Measurements from ENCODE around the gene ZNF536.
"Not testable (repeated sequence)": the region's sequence is repeated elsewhere in the genome, so short reads cannot be mapped to it uniquely, and the experiment has no call there.

The ZNF536 gene

GRCh38 chr19:30417166-30417565 is 45.0 kb downstream of the ZNF536 start:
- DNase-seq (ENCODE audit: low read depth in 2 of 2), result not testable (repeated sequence)

DNA sequence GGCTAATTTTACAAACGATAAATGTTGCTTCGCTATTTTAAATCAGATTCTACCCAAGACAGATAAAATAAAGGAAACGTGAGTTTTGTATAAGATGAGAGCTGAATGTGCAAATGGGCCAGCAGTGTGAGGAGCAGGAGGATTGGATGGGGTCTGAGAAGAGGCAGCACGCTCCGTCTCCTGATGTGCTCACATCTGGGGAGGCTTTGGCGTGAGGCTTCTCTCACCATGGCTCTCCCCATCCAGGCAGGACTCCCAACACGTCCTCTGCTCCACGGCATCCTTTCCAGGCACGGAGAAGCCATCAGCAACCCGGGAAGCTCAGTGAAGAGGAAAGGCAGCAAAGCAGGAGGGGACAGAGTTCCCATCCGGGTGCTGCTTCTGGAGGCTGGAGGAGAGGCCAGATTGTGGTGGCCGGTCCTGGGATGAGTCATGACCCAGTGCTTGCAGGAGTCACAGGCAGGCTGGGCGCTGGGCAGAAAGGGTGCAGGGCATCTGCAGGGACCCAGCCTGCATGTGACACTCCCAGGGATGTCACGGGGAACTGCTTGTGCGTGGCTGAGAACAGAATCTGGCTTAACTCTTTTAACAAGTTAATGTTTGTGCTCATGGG is 47.5 kb downstream of the ZNF536 start:
- DNase-seq (ENCODE audit: low read depth in 2 of 2), result no peak

- no peak for DNase-seq (ENCODE audit: low read depth in 2 of 2)
Observed at GRCh38 chr19:30420316-30420715, 48.1 kb downstream of the ZNF536 start.

- DNase-seq (ENCODE audit: low read depth in 2 of 2), result no peak
Observed at GRCh38 chr19:30420881-30421280, 48.7 kb downstream of the ZNF536 start.

- no peak for DNase-seq (ENCODE audit: low read depth in 2 of 2)
Observed at GRCh38 chr19:30421571-30421970, 49.4 kb downstream of the ZNF536 start.

- no peak for DNase-seq (ENCODE audit: low read depth in 2 of 2)
Observed at GRCh38 chr19:30423481-30423880, 51.3 kb downstream of the ZNF536 start.

DNA sequence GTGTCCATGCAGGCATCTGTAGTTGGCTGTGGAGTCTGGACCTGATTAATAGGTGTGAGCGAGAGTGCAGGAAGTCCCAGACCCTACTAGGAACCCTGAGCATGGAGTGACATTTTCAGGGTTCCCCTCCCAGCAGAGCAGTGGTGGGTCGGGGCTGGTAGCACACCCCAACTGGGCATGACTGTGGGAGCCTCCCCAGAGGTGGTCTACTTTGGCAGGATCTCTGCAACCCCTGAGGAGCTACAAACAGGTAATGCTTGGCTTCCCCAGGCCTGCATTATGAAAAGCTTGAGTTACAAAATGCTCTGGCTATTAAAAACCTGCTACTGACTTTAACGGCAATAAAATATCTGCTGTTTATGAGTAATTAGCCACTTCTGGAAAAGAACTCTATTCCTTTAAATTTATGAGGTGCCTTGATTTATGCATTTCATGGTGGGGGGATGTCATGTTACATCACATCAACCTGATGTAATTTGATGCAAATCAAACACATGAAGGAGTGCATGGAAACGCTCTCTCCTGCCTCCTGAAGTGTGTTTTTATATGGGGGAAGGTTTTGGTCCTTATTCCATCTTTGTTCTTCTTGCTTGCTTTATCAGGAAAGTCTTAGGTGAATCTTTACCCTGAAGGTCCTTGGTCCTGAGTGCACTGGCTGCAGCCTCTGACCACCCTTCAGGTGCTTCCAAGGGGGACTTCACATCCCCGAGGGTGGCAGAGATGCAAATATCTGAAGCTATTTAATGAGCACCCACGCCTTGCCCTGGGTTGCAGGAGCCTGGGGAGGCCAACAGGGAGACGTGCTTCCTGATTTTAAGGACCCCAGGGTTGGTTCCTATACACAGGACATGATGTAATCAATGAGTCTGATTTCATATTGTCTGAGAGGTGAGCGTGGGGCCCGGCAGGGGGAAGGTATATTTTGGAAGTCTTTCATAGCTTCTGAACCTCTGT is 54.0 kb downstream of the ZNF536 start:
- no peak for DNase-seq (ENCODE audit: low read depth in 2 of 2)

DNA sequence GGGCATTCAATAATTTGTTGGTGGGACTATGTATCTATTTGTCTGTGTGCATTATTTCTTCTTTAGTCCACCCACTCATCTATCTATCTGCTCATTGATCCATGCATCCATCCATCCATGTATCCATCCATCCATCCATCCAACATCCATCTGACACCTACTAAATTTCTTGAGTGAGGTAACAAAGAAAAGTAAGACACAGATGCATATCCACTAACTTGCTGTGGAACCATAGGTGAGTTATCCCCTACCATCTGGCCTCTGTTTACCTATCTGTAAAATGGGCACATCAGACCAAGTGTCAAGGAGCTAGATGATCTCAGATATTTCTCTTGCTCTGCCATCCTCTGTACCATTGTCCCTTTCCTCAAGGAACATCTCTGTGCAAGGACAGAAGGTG is 54.7 kb downstream of the ZNF536 start:
- DNase-seq (ENCODE audit: low read depth in 2 of 2), result no peak

DNA sequence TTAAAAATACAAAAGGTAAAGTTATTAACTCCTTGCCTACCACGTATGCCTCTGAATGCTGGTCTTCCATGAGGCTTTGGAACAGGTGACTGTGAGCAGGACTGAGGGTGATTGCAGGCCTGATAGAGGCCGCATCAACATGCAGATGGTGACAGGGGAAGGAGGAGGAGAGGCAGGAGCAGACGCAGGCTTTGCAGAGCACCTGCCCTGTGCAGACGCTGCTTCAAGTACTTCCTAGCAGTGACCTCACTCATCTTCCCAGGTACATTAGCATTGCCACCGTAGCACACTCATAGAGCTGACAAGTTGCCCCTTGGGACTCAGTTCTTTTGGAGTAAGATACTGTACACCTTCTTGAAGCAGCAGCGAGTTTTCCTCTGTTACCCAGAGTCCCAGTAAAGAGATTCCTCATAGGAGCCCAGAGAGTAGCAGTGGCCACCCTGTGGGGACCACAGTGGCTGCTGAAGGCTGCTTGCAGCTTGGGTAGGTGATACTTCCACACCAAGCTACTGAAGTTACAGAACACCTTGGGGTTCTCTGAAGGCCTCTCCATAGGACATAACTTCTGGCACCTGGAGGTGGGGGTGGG is 56.0 kb downstream of the ZNF536 start:
- no peak for DNase-seq (ENCODE audit: low read depth in 2 of 2)

GRCh38 chr19:30428844-30429243 is 56.7 kb downstream of the ZNF536 start:
- DNase-seq (ENCODE audit: low read depth in 2 of 2), result no peak

- no peak for DNase-seq (ENCODE audit: low read depth in 2 of 2)
Observed at GRCh38 chr19:30430206-30430734, 58.1 kb downstream of the ZNF536 start.

- no peak for DNase-seq (ENCODE audit: low read depth in 2 of 2)
Observed at GRCh38 chr19:30431591-30431990, 59.4 kb downstream of the ZNF536 start.

DNA sequence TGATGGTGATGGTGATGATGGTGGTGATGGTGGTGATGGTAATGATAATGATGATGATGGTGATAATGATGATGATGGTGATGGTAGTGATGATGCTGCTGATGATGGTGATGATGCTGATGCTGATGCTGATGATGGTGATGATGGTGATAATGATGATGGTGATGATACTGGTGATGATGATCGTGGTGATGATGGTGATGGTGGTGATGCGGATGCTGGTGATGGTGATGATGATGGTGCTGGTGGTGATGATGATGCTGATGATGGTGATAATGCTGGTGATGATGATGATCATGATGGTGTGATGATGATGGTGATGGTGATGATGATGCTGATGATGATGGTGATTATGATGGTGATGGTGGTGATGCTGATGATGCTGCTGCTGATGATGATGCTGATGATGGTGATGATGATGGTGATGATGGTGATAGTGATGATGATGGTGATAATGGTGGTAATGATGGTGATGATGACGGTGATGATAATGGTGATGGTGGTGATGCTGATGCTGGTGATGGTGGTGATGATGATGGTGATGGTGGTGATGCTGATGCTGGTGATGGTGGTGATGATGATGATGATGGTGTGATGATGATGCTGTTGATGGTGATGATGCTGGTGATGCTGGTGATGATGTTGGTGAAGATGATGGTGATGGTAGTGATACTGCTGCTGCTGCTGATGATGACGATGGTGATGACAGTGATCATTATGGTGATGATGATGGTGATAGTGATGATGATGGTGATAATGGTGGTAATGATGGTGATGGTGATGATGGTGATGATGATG is 62.8 kb downstream of the ZNF536 start:
- no peak for DNase-seq (ENCODE audit: low read depth in 2 of 2)

- no peak for DNase-seq (ENCODE audit: low read depth in 2 of 2)
Observed at GRCh38 chr19:30437869-30438268, 65.7 kb downstream of the ZNF536 start.

DNA sequence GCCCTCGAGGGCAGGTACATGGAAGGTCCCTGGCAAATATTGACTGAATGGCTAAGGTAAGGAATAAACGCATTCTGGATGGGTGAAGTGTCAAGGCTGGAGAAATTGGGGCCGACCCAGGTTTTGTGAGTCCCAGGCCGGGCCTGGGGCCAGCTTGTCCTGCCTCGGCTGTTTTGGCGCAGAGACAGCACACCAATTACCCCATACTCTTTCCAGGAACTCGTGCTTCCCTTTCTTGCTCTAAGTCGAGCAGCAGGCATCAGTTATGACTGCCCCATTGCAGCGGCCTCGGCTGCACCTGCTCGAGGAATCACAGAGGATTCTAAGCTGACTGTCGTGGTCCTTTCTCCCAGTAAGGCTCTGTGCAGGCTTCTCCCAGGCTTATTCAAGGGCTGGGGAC is 67.1 kb downstream of the ZNF536 start:
- no peak for DNase-seq (ENCODE audit: low read depth in 2 of 2)

DNA sequence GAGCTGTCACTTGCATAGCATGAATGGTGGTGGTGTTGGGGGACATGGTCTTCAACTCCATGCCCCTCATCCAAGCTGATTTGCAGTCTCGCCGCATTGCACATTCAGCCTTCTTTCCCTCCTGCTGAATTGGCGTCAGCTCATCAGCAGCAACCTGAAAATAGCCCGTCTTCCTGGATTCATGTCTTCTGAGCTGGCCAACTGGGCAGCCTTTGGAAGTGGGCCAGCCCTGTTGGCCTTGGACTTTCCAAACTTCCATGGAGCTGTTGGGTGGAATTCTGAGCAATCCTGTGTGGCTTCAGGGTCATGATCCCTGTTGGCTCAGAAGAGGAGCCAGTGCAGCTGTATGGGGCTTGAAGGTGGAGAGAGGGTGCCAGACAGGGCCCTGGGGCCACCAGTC is 68.8 kb downstream of the ZNF536 start:
- no peak for DNase-seq (ENCODE audit: low read depth in 2 of 2)

- no peak for DNase-seq (ENCODE audit: low read depth in 2 of 2)
Observed at GRCh38 chr19:30442674-30443073, 70.5 kb downstream of the ZNF536 start.

DNA sequence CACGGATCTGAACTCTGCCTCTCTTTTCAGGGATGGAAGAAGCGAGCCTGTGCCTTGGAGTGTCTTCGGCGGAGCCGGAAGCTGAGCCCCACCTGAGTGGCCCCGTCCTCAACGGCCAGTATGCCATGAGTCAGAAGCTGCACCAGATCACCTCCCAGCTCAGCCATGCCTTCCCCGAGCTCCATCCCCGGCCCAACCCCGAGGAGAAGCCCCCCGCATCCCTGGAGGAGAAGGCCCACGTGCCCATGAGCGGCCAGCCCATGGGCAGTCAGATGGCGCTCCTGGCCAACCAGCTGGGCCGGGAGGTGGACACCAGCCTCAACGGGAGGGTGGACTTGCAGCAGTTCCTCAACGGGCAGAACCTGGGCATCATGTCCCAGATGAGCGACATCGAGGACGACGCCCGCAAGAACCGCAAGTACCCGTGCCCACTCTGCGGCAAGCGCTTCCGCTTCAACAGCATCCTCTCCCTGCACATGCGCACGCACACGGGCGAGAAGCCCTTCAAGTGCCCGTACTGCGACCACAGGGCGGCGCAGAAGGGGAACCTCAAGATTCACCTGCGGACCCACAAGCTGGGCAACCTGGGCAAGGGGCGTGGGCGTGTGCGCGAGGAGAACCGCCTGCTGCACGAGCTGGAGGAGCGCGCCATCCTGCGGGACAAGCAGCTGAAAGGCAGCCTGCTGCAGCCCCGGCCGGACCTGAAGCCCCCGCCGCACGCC is 71.5 kb downstream of the ZNF536 start:
- DNase-seq (ENCODE audit: low read depth in 2 of 2), result no peak

DNA sequence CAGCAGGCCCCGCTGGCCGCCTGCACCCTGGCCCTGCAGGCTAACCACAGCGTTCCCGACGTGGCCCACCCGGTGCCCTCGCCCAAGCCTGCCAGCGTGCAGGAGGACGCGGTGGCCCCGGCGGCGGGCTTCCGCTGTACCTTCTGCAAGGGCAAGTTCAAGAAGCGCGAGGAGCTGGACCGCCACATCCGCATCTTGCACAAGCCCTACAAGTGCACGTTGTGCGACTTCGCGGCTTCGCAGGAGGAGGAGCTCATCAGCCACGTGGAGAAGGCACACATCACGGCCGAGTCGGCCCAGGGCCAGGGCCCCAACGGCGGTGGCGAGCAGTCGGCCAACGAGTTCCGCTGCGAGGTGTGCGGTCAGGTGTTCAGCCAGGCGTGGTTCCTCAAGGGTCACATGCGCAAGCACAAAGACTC is 72.1 kb downstream of the ZNF536 start:
- DNase-seq (ENCODE audit: low read depth in 2 of 2), result no peak

DNA sequence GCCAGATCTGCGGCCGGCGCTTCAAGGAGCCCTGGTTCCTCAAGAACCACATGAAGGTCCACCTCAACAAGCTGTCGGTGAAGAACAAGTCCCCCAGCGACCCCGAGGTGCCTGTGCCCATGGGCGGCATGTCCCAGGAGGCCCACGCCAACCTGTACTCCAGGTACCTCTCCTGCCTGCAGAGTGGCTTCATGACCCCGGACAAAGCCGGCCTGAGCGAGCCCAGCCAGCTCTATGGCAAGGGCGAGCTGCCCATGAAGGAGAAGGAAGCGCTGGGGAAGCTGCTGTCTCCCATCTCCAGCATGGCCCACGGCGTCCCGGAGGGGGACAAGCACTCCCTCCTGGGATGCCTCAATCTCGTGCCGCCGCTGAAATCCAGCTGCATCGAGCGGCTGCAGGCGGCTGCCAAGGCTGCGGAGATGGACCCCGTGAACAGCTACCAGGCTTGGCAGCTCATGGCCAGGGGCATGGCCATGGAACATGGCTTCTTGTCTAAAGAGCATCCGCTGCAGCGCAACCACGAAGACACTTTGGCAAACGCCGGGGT is 72.6 kb downstream of the ZNF536 start:
- no peak for DNase-seq (ENCODE audit: low read depth in 2 of 2)

GRCh38 chr19:30445385-30445784 is 73.2 kb downstream of the ZNF536 start:
- DNase-seq (ENCODE audit: low read depth in 2 of 2), result no peak
